Endothelial cell of umbilical vein (primary cell): Measurements from ENCODE around the gene PRKAR1B. TPM values are rescaled to one million over a fixed set of nuclear protein-coding genes. Genes with fewer than 3 reads are reported as not detected.

ENCODE experiments used
- BruUV-seq: library from RNA; stranded (reverse); fragments of 400-500 nt; replicated peaks from 2 replicates; lab custom pipeline; 2021; lab: Mats Ljungman, UMichigan
- CTCF ChIA-PET: fragments of 300-600, 350-600 bp; sonication (Branson Sonifier 250); formaldehyde crosslinking; loops from one replicate; lab custom pipeline; 2021; ENCODE audit warnings: antibody characterized with exemption, inconsistent platforms; lab: Charles Lee
- POLR2A ChIA-PET: fragments of 300-600, 350-600 bp; sonication (Branson Sonifier 250); formaldehyde crosslinking; loops from one replicate; lab custom pipeline; 2021; ENCODE audit warnings: antibody characterized with exemption, inconsistent platforms; lab: Charles Lee
- DNase-seq: peaks from one replicate; pipeline ENCODE4 v3.0.0-alpha.2; 2011; ENCODE audit warnings: low read depth, low spot score
- FAIRE-seq: peaks from 2 replicates; lab custom pipeline; 2011; peaks lifted over from hg19 to GRCh38; lab: Jason Lieb, UNC
- H2AFZ ChIP-seq: 2 replicates; pipeline ENCODE4 v1.6.0; 2012; ENCODE audit warnings: low read depth, low read length, control low read depth, inconsistent platforms
- H3K27ac ChIP-seq: 2 replicates; pipeline ENCODE4 v1.5.1; 2011; ENCODE audit warnings: low read depth, mild to moderate bottlenecking, control low read depth, low read length, moderate library complexity; ENCODE audit not compliant: insufficient read depth
- H3K27me3 ChIP-seq, 2 experiments: 2 replicates each; pipeline versions ENCODE4 v1.6.0 to v1.6.1; 2011; ENCODE audit warnings: low read length in 2 of 2, mixed read lengths in 1 of 2; ENCODE audit not compliant: control insufficient read depth in 2 of 2, insufficient read depth in 2 of 2
- H3K36me3 ChIP-seq, 2 experiments: 2 replicates in 1 of 2; 3 replicates in 1 of 2; pipeline ENCODE4 v1.5.1; 2011; ENCODE audit warnings: low read length in 2 of 2, mild to moderate bottlenecking in 1 of 2, moderate library complexity in 1 of 2; ENCODE audit not compliant: control insufficient read depth in 2 of 2, insufficient read depth in 2 of 2; ENCODE audit errors: extremely low read depth in 1 of 2
- H3K4me1 ChIP-seq: 3 replicates; pipeline ENCODE4 v1.5.1; 2011; ENCODE audit warnings: mild to moderate bottlenecking, low read length; ENCODE audit not compliant: control insufficient read depth, insufficient read depth; ENCODE audit errors: extremely low read depth
- H3K4me2 ChIP-seq: 2 replicates; pipeline ENCODE4 v1.6.1; 2011; ENCODE audit warnings: low read length, control low read depth, mixed read lengths; ENCODE audit not compliant: insufficient read depth
- H3K4me3 ChIP-seq, 3 experiments: fragments of 200-600 bp in 1 of 3; sonication (generic), shearing (Covaris generic) in 1 of 3; replicated peaks in 1 of 3; 2 replicates each; pipeline ENCODE4 v1.5.1; 2011 to 2016; ENCODE audit warnings: control low read depth in 3 of 3, low read length in 3 of 3, mild to moderate bottlenecking in 2 of 3, inconsistent platforms in 1 of 3, low read depth in 1 of 3, moderate library complexity in 1 of 3; ENCODE audit not compliant: insufficient read depth in 1 of 3
- H3K79me2 ChIP-seq: 2 replicates; pipeline ENCODE4 v1.6.0; 2012; ENCODE audit warnings: low read length, inconsistent platforms; ENCODE audit not compliant: control insufficient read depth, insufficient read depth
- H3K9ac ChIP-seq: replicated peaks from 2 replicates; pipeline ENCODE3; 2011; ENCODE audit warnings: low read length, control low read depth; ENCODE audit not compliant: insufficient read depth; ENCODE audit errors: extremely low read depth
- H3K9me1 ChIP-seq: replicated peaks from 3 replicates; pipeline ENCODE4 v1.6.0; 2011; ENCODE audit warnings: mild to moderate bottlenecking, low read length; ENCODE audit not compliant: control insufficient read depth, insufficient read depth; ENCODE audit errors: extremely low read depth
- H3K9me3 ChIP-seq: replicated peaks from 2 replicates; pipeline ENCODE4 v1.5.1; 2012; ENCODE audit warnings: low read length, inconsistent platforms; ENCODE audit not compliant: control insufficient read depth, insufficient read depth
- H4K20me1 ChIP-seq: replicated peaks from 2 replicates; pipeline ENCODE3; 2011; ENCODE audit warnings: mild to moderate bottlenecking, low read length; ENCODE audit not compliant: control insufficient read depth, insufficient read depth; ENCODE audit errors: extremely low read depth
- EZH2 ChIP-seq: IDR thresholded peaks from 2 replicates; pipeline ENCODE4 v1.6.1; 2012; ENCODE audit warnings: borderline replicate concordance, low read depth, mild to moderate bottlenecking, moderate library complexity, low read length, inconsistent platforms; ENCODE audit not compliant: severe bottlenecking
- FOS ChIP-seq: IDR thresholded peaks from 2 replicates; pipeline ENCODE4 v1.6.1; 2011; ENCODE audit warnings: mild to moderate bottlenecking, low read length, moderate library complexity, borderline replicate concordance; ENCODE audit not compliant: insufficient read depth
- GATA2 ChIP-seq: IDR thresholded peaks from 2 replicates; pipeline ENCODE4 v1.7.0; 2011; ENCODE audit warnings: low read depth, mild to moderate bottlenecking, moderate library complexity, mixed read lengths, low read length; ENCODE audit not compliant: insufficient read length, insufficient read depth
- JUN ChIP-seq: IDR thresholded peaks from 2 replicates; pipeline ENCODE4 v1.6.1; 2011; ENCODE audit warnings: borderline replicate concordance, low read depth; ENCODE audit not compliant: insufficient read length, insufficient read depth
- MYC ChIP-seq: IDR thresholded peaks from one replicate; pipeline ENCODE4 v1.6.1; 2011; ENCODE audit warnings: mild to moderate bottlenecking, low read depth, low read length
- POLR2A ChIP-seq: IDR thresholded peaks from 2 replicates; pipeline ENCODE4 v1.6.1; 2012; ENCODE audit warnings: low read depth, mild to moderate bottlenecking, control low read depth, low read length
- POLR2AphosphoS5 ChIP-seq: IDR thresholded peaks from 2 replicates; pipeline ENCODE4 v1.6.1; 2012; ENCODE audit warnings: low read depth, mild to moderate bottlenecking, control low read depth, low read length, moderate library complexity; ENCODE audit not compliant: insufficient read depth
- dilution Hi-C: fragments of 300-500 bp; cut with MboI; formaldehyde crosslinking; loops from one replicate; pipeline ENCODE4 v1.15.0; 2019; ENCODE audit warnings: low sequenced_read_pairs; ENCODE audit not compliant: extremely low pct_ligation_motif_present
- intact Hi-C: fragments of 100-400 bp; cut with micrococcal nuclease; formaldehyde crosslinking; loops from one replicate; pipeline ENCODE4 v1.10.0; 2022
- polyA plus RNA-seq, 4 experiments: library from polyadenylated mRNA; depleted of rRNA in 3 of 4; stranded (reverse) in 3 of 4; unstranded in 1 of 4; fragments of >200 nt; gene quantifications; 2 replicates each; pipeline versions ENCODE4 v1.2.1 to v1.2.3, GENCODE V29; 2011 to 2012; ENCODE audit warnings: missing spikeins in 1 of 4
- total RNA-seq: library from RNA; stranded (reverse); gene quantifications from 2 replicates; pipeline ENCODE4 v1.2.3, GENCODE V29; 2021
- TF ChIP-seq, protein P1 (sequence below), 2 donors: IDR thresholded peaks; 1 replicate in 1 of 2; 2 replicates in 1 of 2; pipeline ENCODE4 v1.5.1; 2011; ENCODE audit warnings: low read length in 2 of 2, mild to moderate bottlenecking in 2 of 2, moderate library complexity in 2 of 2, control low read depth in 1 of 2, inconsistent platforms in 1 of 2, low read depth in 1 of 2; ENCODE audit not compliant: insufficient read depth in 1 of 2; ENCODE audit errors: extremely low read depth in 1 of 2
- TF ChIP-seq, protein P2 (sequence below): IDR thresholded peaks from 2 replicates; pipeline ENCODE4 v1.6.1; 2011; ENCODE audit not compliant: insufficient read depth, insufficient read length

The PRKAR1B gene
- total and polyA plus RNA-seq, 2 donors (not counting 3 experiments of a cell fraction or from before 2014, with no cell fraction given): 15.4 to 29.2 TPM

DNA sequence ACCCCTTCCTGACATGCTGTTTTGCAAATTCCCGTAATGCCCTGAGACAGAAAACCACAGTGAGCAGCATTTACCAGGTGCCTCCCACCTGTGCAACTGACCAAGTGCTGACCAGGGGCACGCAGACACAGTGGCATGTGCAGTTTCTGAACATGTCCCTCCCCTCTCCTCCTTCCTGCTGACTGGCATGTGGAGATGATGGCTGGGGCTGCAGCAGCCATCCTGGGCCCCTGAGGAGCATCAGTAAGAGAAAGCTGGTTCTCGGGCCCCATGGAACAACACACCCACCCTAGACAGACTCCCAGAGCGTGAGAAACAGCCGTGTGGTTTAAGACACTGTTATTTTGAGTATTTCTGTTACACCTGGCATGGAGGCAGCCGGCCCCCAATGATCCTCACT, 141.2 kb downstream of the PRKAR1B start:
- no peak for FAIRE-seq
- intact Hi-C loops: no loop called here

More for the DNA sequence above, 141.2 kb downstream of the PRKAR1B start:
- Histone ChIP-seq H3K9ac (no peak overlapping the region), H2AFZ (no peak overlapping the region), H3K27me3 (no peaks in the 10 kb centered on the region), H3K4me3 (no peak overlapping the region), H4K20me1 (no peaks in the 10 kb centered on the region), H3K36me3 (peaks cover 0 to 19% of the 10 kb centered on the region in 2 experiments), H3K4me1 (no peaks in the 10 kb centered on the region), H3K9me3 (no peaks in the 10 kb centered on the region), H3K4me2 (no peak overlapping the region), H3K79me2 (no peaks in the 10 kb centered on the region), H3K9me1 (no peaks in the 10 kb centered on the region), H3K27ac (no peak overlapping the region)
- POLR2A ChIA-PET: no interaction called here
- dilution Hi-C loops: no loop called here
- TF ChIP-seq POLR2A (no peak), FOS (no peak), MYC (no peak), POLR2AphosphoS5 (no peak), JUN (no peak), GATA2 (no peak), EZH2 (no peak)
- TF ChIP-seq, protein P1, sequence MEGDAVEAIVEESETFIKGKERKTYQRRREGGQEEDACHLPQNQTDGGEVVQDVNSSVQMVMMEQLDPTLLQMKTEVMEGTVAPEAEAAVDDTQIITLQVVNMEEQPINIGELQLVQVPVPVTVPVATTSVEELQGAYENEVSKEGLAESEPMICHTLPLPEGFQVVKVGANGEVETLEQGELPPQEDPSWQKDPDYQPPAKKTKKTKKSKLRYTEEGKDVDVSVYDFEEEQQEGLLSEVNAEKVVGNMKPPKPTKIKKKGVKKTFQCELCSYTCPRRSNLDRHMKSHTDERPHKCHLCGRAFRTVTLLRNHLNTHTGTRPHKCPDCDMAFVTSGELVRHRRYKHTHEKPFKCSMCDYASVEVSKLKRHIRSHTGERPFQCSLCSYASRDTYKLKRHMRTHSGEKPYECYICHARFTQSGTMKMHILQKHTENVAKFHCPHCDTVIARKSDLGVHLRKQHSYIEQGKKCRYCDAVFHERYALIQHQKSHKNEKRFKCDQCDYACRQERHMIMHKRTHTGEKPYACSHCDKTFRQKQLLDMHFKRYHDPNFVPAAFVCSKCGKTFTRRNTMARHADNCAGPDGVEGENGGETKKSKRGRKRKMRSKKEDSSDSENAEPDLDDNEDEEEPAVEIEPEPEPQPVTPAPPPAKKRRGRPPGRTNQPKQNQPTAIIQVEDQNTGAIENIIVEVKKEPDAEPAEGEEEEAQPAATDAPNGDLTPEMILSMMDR (IDR thresholded peaks at IDR 0.05; ENCODE audit: extremely low read depth in 1 of 2, insufficient read depth in 1 of 2, low read depth in 1 of 2, low read length in 2 of 2): no peak
- TF ChIP-seq, protein P2, sequence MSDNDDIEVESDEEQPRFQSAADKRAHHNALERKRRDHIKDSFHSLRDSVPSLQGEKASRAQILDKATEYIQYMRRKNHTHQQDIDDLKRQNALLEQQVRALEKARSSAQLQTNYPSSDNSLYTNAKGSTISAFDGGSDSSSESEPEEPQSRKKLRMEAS: no peak
- BruUV-seq: no TSS peak
- CTCF ChIA-PET: no interaction called here
- DNase-seq: no peak
